Breast epithelium (tissue), 4 donors: ENCODE measurements around the gene CELF5. TPM values are rescaled to one million over a fixed set of nuclear protein-coding genes. Genes with fewer than 3 reads are reported as not detected.

Experiments used
- DNase-seq, 2 donors: peaks; one replicate each; pipeline ENCODE4 v3.0.0-alpha.2; 2019; ENCODE audit warnings: low spot score in 2 of 2
- H3K27ac ChIP-seq, 2 donors: fragments of 200-600 bp; sonication (generic) in 1 of 2; one replicate each; pipeline ENCODE4 v1.5.1; 2016 to 2019; ENCODE audit warnings: mild to moderate bottlenecking in 1 of 2
- H3K27me3 ChIP-seq, 2 donors: fragments of 200-600 bp; sonication (generic) in 1 of 2; one replicate each; pipeline versions ENCODE4 v1.5.1 to v1.6.0; 2017 to 2019; ENCODE audit warnings: control low read depth in 1 of 2, mild to moderate bottlenecking in 1 of 2
- H3K36me3 ChIP-seq: fragments of 200-600 bp; one replicate; pipeline ENCODE4 v1.5.1; 2019
- H3K4me1 ChIP-seq, 2 donors: fragments of 200-600 bp; sonication (generic); one replicate each; pipeline ENCODE4 v1.5.1; 2016 to 2019; ENCODE audit warnings: control low read depth in 1 of 2
- H3K4me3 ChIP-seq, 3 donors: fragments of 200-600 bp; sonication (generic); 1 replicate in 2 of 3; 2 replicates in 1 of 3; pipeline ENCODE4 v1.5.1; 2016 to 2019; ENCODE audit warnings: mild to moderate bottlenecking in 3 of 3, moderate library complexity in 2 of 3
- H3K9me3 ChIP-seq, 2 donors: fragments of 200-600 bp; sonication (generic) in 1 of 2; one replicate each; pipeline ENCODE4 v1.5.1; 2016 to 2019; ENCODE audit warnings: control low read depth in 1 of 2
- POLR2A ChIP-seq: fragments of 450-650 bp; IDR thresholded peaks from one replicate; pipeline ENCODE4 v1.6.1; 2016; ENCODE audit warnings: antibody characterized with exemption, mild to moderate bottlenecking, moderate library complexity
- POLR2AphosphoS5 ChIP-seq, 3 donors: sonication (generic); formaldehyde crosslinking; IDR thresholded peaks; one replicate each; pipeline ENCODE4 v1.6.1; 2017; ENCODE audit warnings: antibody characterized with exemption in 3 of 3
- intact Hi-C: fragments of 100-400 bp; cut with DNase I; formaldehyde crosslinking; loops from one replicate; pipeline ENCODE4 v1.15.1; 2023; ENCODE audit warnings: low total_unique reads
- total RNA-seq, 3 donors: library from RNA; depleted of rRNA; stranded (reverse); fragments of >200 nt; gene quantifications; one replicate each; pipeline ENCODE4 v1.1.0, GENCODE V29; 2016
- TF ChIP-seq, protein P1 (sequence below), 3 donors: fragments of 450-650 bp; IDR thresholded peaks; one replicate each; pipeline ENCODE4 v1.5.1; 2016 to 2017; ENCODE audit warnings: antibody characterized with exemption in 3 of 3, mild to moderate bottlenecking in 3 of 3, moderate library complexity in 3 of 3

Gene CELF5
- total RNA-seq, 3 donors from 2014 or later: 0.33 to 0.59 TPM; not detected in 1

DNA sequence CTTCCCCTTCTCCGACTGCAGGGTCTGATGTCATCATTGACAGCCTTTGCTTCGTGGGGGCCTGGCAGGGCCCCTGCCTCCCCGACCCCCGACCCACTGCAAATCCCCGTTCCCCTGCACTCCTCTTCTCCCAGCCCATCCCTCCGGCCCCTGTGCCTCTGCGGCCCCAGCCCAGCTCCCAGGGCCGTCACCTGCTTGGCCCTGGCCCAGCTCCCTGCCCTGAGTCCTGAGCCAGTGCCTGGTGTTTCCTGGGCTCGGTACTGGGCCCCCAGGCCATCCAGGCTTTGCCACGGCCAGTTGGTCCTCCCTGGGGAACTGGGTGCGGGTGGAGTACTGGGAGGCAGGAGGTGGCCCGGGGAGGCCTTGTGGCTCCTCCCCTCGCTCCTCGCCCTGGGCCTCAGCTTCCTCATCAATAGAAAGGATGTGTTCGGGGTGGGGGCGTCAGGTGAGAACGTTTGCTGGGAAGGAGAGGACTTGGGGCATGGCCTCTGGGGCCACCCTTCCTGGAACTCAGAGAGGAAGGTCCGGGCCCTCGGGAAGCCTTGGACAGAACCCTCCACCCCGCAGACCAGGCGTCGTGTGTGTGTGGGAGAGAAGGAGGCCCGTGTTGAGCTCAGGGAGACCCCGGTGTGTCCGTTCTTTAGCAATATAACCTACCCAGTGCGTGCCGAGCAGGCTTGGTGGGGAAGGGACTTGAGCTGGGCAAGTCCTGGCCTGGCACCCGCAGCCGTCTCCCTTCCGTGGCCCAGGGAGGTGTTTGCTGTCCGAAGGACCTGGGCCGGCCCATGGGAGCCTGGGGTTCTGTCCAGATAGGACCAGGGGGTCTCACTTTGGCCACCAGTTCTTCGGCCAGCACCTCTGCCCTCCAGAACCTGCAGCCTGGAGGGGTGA lies 15.9 kb upstream of the CELF5 start:
- no peak for DNase-seq
- no peak overlapping the region for H3K4me3 ChIP-seq
- H3K4me1 ChIP-seq: no peaks in the 10 kb centered on the region
- no peaks in the 10 kb centered on the region for H3K27me3 ChIP-seq
- H3K27ac ChIP-seq: no peak overlapping the region
- intact Hi-C loops: loop anchor here (5.0 kb wide), 1 partner anchor 1076 kb away; no protein-coding TSS in a partner anchor
- no peaks in the 10 kb centered on the region for H3K9me3 ChIP-seq
- peaks cover 7% of the 10 kb centered on the region for H3K36me3 ChIP-seq
- TF ChIP-seq POLR2A (no peak), POLR2AphosphoS5 (IDR thresholded peaks at IDR 0.05) (no peak)
- TF ChIP-seq, protein P1, sequence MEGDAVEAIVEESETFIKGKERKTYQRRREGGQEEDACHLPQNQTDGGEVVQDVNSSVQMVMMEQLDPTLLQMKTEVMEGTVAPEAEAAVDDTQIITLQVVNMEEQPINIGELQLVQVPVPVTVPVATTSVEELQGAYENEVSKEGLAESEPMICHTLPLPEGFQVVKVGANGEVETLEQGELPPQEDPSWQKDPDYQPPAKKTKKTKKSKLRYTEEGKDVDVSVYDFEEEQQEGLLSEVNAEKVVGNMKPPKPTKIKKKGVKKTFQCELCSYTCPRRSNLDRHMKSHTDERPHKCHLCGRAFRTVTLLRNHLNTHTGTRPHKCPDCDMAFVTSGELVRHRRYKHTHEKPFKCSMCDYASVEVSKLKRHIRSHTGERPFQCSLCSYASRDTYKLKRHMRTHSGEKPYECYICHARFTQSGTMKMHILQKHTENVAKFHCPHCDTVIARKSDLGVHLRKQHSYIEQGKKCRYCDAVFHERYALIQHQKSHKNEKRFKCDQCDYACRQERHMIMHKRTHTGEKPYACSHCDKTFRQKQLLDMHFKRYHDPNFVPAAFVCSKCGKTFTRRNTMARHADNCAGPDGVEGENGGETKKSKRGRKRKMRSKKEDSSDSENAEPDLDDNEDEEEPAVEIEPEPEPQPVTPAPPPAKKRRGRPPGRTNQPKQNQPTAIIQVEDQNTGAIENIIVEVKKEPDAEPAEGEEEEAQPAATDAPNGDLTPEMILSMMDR (IDR thresholded peaks at IDR 0.05): no peak

DNA sequence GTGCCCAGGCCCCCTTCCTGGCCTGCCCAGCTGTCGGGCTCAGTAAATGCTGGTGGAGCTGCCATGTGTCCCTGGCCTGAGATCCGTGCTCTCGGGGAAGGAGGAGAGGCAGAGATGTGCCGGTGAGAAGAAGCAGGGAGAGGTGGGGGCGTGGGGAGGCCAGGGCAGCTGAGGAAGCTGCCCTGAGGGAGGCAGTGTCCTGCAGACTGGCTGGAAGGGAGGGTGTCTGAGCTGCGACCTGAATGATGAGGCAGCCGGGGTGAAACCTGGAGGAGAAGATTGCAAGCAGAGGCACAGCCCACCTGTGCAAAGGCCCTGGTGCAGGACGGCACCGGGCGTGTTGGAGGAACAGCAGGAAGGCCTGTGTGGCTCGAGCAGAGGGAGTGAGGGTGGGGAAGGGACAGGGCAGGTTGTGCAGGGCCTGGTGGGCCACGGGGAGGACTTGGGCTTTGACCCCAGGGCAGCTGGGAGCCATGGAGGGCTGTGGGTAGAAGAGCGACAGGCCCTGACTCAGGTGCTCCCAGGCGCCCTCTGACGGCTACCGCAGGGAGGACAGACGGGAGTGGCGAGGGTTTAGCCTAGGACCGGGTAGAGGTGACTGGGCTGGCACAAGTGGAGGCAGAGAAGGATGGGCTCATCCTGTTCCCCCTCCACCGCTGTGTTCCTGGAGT lies 14.0 kb upstream of the CELF5 start:
- DNase-seq: no peak
- Histone ChIP-seq H3K36me3 (peaks cover 7% of the 10 kb centered on the region), H3K4me1 (no peaks in the 10 kb centered on the region), H3K27me3 (no peaks in the 10 kb centered on the region), H3K4me3 (no peak overlapping the region), H3K9me3 (no peaks in the 10 kb centered on the region), H3K27ac (no peak overlapping the region)
- TF ChIP-seq POLR2AphosphoS5 (IDR thresholded peaks at IDR 0.05): no peak
- TF ChIP-seq, protein P1 (IDR thresholded peaks at IDR 0.05): peak in 2 of 3 donors; percentile 35 to 41
- intact Hi-C loops: no loop called here

DNA sequence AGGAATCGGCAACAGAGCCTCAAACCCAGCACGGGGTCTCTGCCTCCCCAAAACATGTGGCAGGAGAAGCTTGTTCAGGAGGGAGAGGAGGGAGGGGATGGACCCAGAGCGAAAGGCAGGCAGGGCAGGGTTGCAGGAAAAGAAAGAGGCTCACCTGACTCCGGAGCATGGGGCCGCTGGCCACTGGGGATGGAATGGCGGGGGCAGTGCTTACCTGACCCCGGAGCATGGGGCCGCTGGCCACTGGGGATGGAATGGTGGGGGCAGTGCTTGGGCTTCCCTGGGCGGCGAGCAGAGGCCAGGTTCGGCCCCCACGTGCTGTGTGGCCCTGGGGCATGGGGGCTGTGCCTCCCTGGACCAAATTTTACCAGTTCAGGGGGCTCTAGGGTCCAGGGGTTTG lies 13.3 kb upstream of the CELF5 start:
- Histone ChIP-seq H3K27ac (no peak overlapping the region), H3K4me3 (no peak overlapping the region), H3K9me3 (no peaks in the 10 kb centered on the region), H3K4me1 (no peaks in the 10 kb centered on the region), H3K36me3 (peaks cover 3% of the 10 kb centered on the region), H3K27me3 (no peaks in the 10 kb centered on the region)
- TF ChIP-seq POLR2A (no peak), POLR2AphosphoS5 (IDR thresholded peaks at IDR 0.05) (no peak)
- TF ChIP-seq, protein P1 (IDR thresholded peaks at IDR 0.05): no peak
- intact Hi-C loops: no loop called here
- DNase-seq: no peak

DNA sequence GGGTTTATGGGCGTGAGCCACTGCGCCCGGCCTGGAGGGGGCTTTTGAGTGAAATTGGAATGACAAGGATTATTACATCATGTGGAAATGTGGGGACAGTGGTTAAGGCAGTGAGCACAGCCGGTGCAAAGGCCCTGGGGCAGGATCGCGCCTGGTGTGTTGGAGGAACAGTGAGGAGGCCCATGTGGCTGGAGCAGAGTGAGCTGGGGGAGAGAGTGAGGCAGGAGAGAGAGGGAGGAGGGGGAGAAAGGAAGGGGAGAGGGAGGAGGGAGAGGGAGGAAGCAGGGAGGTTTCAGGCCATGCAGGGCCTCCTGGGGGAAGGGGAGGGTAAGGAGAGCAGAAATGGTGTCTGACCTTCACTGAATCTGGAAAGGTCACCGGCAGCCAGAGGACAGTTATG lies 11.3 kb upstream of the CELF5 start:
- no peak for DNase-seq
- Histone ChIP-seq H3K9me3 (no peaks in the 10 kb centered on the region), H3K4me1 (no peaks in the 10 kb centered on the region), H3K36me3 (no peaks in the 10 kb centered on the region), H3K27me3 (no peaks in the 10 kb centered on the region), H3K27ac (no peak overlapping the region), H3K4me3 (no peak overlapping the region)
- intact Hi-C loops: no loop called here
- no peak for TF ChIP-seq POLR2AphosphoS5 (IDR thresholded peaks at IDR 0.05)
- TF ChIP-seq, protein P1 (IDR thresholded peaks at IDR 0.05): no peak

DNA sequence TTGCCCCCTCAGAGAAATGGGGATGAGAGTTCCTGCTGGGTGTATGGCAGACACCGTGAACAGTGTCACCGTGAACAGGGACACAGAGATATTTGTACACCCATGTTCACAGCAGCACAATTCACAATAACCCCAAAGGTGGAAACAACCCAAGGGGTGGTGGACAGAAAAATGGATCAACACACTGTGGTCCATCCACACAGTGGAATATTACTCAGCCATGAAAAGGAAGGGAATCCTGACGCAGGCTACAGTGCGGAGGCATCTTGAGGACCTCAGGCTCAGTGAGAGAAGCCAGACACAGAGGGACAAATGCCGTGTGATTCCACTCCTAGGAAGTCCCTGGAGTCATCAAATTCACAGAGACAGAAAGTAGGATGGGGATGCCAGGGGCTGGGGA lies 7.6 kb upstream of the CELF5 start:
- H3K36me3 ChIP-seq: no peaks in the 10 kb centered on the region
- no peak overlapping the region for H3K4me3 ChIP-seq
- H3K9me3 ChIP-seq: no peaks in the 10 kb centered on the region
- H3K27ac ChIP-seq: no peak overlapping the region
- TF ChIP-seq POLR2AphosphoS5 (IDR thresholded peaks at IDR 0.05) (no peak), POLR2A (no peak)
- TF ChIP-seq, protein P1 (IDR thresholded peaks at IDR 0.05): no peak
- intact Hi-C loops: no loop called here
- H3K27me3 ChIP-seq: no peaks in the 10 kb centered on the region
- DNase-seq: no peak
- no peaks in the 10 kb centered on the region for H3K4me1 ChIP-seq
